SK-N-MC (cell line): ENCODE measurements around the gene LRRC27.

Experiments used
- FOXP2 ChIP-seq: optimal IDR thresholded peaks from 2 replicates; pipeline ENCODE3; 2011; ENCODE audit warnings: mild to moderate bottlenecking, moderate library complexity; ENCODE audit not compliant: insufficient read depth; ENCODE audit errors: extremely low read length, control extremely low read depth
- POLR2AphosphoS5 ChIP-seq: IDR thresholded peaks from 2 replicates; pipeline ENCODE4 v1.6.1; 2012; ENCODE audit warnings: mild to moderate bottlenecking, low read depth, low read length, borderline replicate concordance

DNA sequence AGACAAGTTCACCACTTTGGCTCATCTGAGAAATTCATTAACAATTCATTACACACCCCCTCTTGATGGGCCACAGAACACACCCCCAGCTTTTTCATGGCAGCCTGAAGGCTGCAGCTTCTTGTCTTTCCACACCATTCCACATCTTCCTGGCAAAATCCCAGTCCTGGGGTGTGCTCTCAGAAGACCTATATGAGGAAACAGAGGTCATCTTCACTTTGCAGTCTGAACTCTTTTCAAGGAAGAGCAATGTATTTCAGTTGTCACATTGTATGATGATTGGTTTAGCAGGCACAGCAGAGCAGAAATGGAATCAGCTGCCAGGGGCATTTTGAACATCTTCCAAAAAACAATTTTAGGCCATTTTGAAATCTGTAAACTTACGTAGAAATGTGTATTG is 7.8 kb upstream of the LRRC27 start:
- TF ChIP-seq POLR2AphosphoS5 (no peak), FOXP2 (no peak)
